DOHH2 (cell line): Measurements from ENCODE around the gene CDHR3.

Source experiments
- H3F3A ChIP-seq: fragments of 200-600 bp; sonication (generic), shearing (Covaris generic); 2 replicates; pipeline ENCODE4 v1.6.0; 2016; ENCODE audit warnings: antibody characterized with exemption, mild to moderate bottlenecking; ENCODE audit not compliant: control insufficient read depth, insufficient read depth
- H3K27ac ChIP-seq: fragments of 200-600 bp; sonication (generic); 2 replicates; pipeline ENCODE4 v1.5.1; 2014; ENCODE audit warnings: low read depth, mild to moderate bottlenecking, low read length, moderate library complexity
- H3K27me3 ChIP-seq: fragments of 200-600 bp; sonication (generic); 2 replicates; pipeline ENCODE4 v1.6.1; 2014; ENCODE audit warnings: mild to moderate bottlenecking, low read length, mixed read lengths; ENCODE audit not compliant: control insufficient read depth
- H3K36me3 ChIP-seq: fragments of 200-600 bp; sonication (generic); 2 replicates; pipeline ENCODE4 v1.6.1; 2014; ENCODE audit warnings: mild to moderate bottlenecking, low read length, moderate library complexity, mixed read lengths; ENCODE audit not compliant: control insufficient read depth
- H3K4me1 ChIP-seq: fragments of 200-600 bp; sonication (generic); 2 replicates; pipeline ENCODE4 v1.6.1; 2014; ENCODE audit warnings: mild to moderate bottlenecking, low read length, mixed read lengths; ENCODE audit not compliant: control insufficient read depth
- H3K4me2 ChIP-seq: fragments of 200-600 bp; sonication (generic); 2 replicates; pipeline ENCODE4 v1.6.0; 2014; ENCODE audit warnings: mild to moderate bottlenecking, low read length, moderate library complexity
- H3K4me3 ChIP-seq: fragments of 200-600 bp; sonication (generic); 2 replicates; pipeline ENCODE4 v1.5.1; 2014; ENCODE audit warnings: mild to moderate bottlenecking, low read length, mixed read lengths
- H3K79me2 ChIP-seq: fragments of 200-600 bp; sonication (generic); 2 replicates; pipeline ENCODE4 v1.6.1; 2014; ENCODE audit warnings: mild to moderate bottlenecking, low read length, mixed read lengths; ENCODE audit not compliant: control insufficient read depth
- H3K9me2 ChIP-seq: fragments of 200-600 bp; sonication (generic); replicated peaks from 2 replicates; pipeline ENCODE4 v1.6.1; 2014; ENCODE audit warnings: mild to moderate bottlenecking, low read length, mixed read lengths; ENCODE audit not compliant: control insufficient read depth
- H3K9me3 ChIP-seq: fragments of 200-600 bp; sonication (generic); 2 replicates; pipeline ENCODE4 v1.6.1; 2014; ENCODE audit warnings: antibody characterized with exemption, low read length, mixed read lengths; ENCODE audit not compliant: control insufficient read depth, insufficient read depth
- H4K20me1 ChIP-seq: fragments of 200-600 bp; sonication (generic); 2 replicates; pipeline ENCODE4 v1.6.0; 2014; ENCODE audit warnings: low read depth, mild to moderate bottlenecking, antibody characterized with exemption, low read length, moderate library complexity; ENCODE audit not compliant: control insufficient read depth, insufficient read depth
- CTCF ChIP-seq: fragments of 200-600 bp; sonication (generic); IDR thresholded peaks from one replicate; pipeline ENCODE4 v1.5.1; 2014; ENCODE audit warnings: antibody characterized with exemption, mild to moderate bottlenecking, low read depth, low read length; ENCODE audit not compliant: poor library complexity, severe bottlenecking
- EZH2phosphoT487 ChIP-seq: fragments of 200-600 bp; sonication (generic); IDR thresholded peaks from 2 replicates; pipeline ENCODE4 v1.6.1; 2017; ENCODE audit warnings: borderline replicate concordance, mild to moderate bottlenecking, antibody characterized with exemption, low read length, moderate library complexity, mixed read lengths

The CDHR3 gene

GRCh38 chr7:106056513-106057203, 93.6 kb downstream of the CDHR3 start:
- Histone ChIP-seq H3K9me3 (peaks cover 15% of the 10 kb centered on the region), H3K4me3 (peak overlapping the region; percentile 70), H4K20me1 (no peaks in the 10 kb centered on the region), H3F3A (peaks cover 50% of the 10 kb centered on the region), H3K4me2 (peak overlapping the region; percentile 89), H3K27me3 (no peaks in the 10 kb centered on the region), H3K9me2 (no peaks in the 10 kb centered on the region), H3K27ac (peak overlapping the region; percentile 97), H3K79me2 (peaks cover 21% of the 10 kb centered on the region), H3K4me1 (peaks cover 96% of the 10 kb centered on the region), H3K36me3 (peaks cover 26% of the 10 kb centered on the region)
- TF ChIP-seq CTCF (peak; percentile 99), EZH2phosphoT487 (no peak)

- peaks cover 33% of the 10 kb centered on the region for H3K36me3 ChIP-seq
- H3K79me2 ChIP-seq = peaks cover 21% of the 10 kb centered on the region
- H3F3A ChIP-seq = peaks cover 55% of the 10 kb centered on the region
- H4K20me1 ChIP-seq = no peaks in the 10 kb centered on the region
- peaks cover 18% of the 10 kb centered on the region for H3K9me3 ChIP-seq
- H3K4me1 ChIP-seq = peaks cover 96% of the 10 kb centered on the region
- H3K27ac ChIP-seq = peak overlapping the region; percentile 97
- H3K9me2 ChIP-seq = no peaks in the 10 kb centered on the region
- H3K4me3 ChIP-seq = peak overlapping the region; percentile 70
- no peak for TF ChIP-seq CTCF
- no peak for TF ChIP-seq EZH2phosphoT487
- no peaks in the 10 kb centered on the region for H3K27me3 ChIP-seq
- peak overlapping the region; percentile 89 for H3K4me2 ChIP-seq
These were observed 94.3 kb downstream of the CDHR3 start for GRCh38 chr7:106057204-106057961.

GRCh38 chr7:106057962-106058927, 95.2 kb downstream of the CDHR3 start:
- peaks cover 96% of the 10 kb centered on the region for H3K4me1 ChIP-seq
- H3K27ac ChIP-seq = peak overlapping the region; percentile 97
- H3K79me2 ChIP-seq = peaks cover 21% of the 10 kb centered on the region
- peak overlapping the region; percentile 70 for H3K4me3 ChIP-seq
- H3K4me2 ChIP-seq = peak overlapping the region; percentile 89
- H3K27me3 ChIP-seq = no peaks in the 10 kb centered on the region
- TF ChIP-seq CTCF = no peak
- no peak for TF ChIP-seq EZH2phosphoT487
- H4K20me1 ChIP-seq = no peaks in the 10 kb centered on the region
- peaks cover 35% of the 10 kb centered on the region for H3K36me3 ChIP-seq
- peaks cover 18% of the 10 kb centered on the region for H3K9me3 ChIP-seq
- H3F3A ChIP-seq = peaks cover 56% of the 10 kb centered on the region
- no peaks in the 10 kb centered on the region for H3K9me2 ChIP-seq
